Naive thymus-derived CD4-positive, alpha-beta T cell (primary cell): Measurements from ENCODE around the gene UBE2G1. TPM values are rescaled to one million over a fixed set of nuclear protein-coding genes. Genes with fewer than 3 reads are reported as not detected.
"Not testable (repeated sequence)": the region's sequence is repeated elsewhere in the genome, so short reads cannot be mapped to it uniquely, and the experiment has no call there.

Source experiments
- ATAC-seq: fragments of 150-1000 bp; cut with Tn5 transposase; 2 replicates; pipeline ENCODE4 v1.10.0; 2021; ENCODE audit warnings: mild to moderate bottlenecking, moderate library complexity
- CTCF ChIA-PET: fragments of 350-600 bp; sonication (Branson Sonifier 250); formaldehyde crosslinking; loops from one replicate; lab custom pipeline; 2021; ENCODE audit warnings: antibody characterized with exemption; lab: Charles Lee
- POLR2A ChIA-PET: fragments of 350-600 bp; sonication (Branson Sonifier 250); formaldehyde crosslinking; loops from one replicate; lab custom pipeline; 2021; ENCODE audit warnings: antibody characterized with exemption, inconsistent platforms; lab: Charles Lee
- DNase-seq, 9 donors: peaks; one replicate each; pipeline versions ENCODE4 v3.0.0 to v3.0.0-alpha.2; 2020 to 2022; ENCODE audit warnings: mixed read lengths in 1 of 9
- H3K27ac ChIP-seq: one replicate; pipeline ENCODE4 v1.7.0; 2013; ENCODE audit warnings: mild to moderate bottlenecking, low read depth, low read length, moderate library complexity
- H3K27me3 ChIP-seq, 2 donors: one replicate each; pipeline ENCODE4 v1.7.0; 2013; ENCODE audit warnings: low read length in 2 of 2, mild to moderate bottlenecking in 2 of 2, moderate library complexity in 2 of 2; ENCODE audit not compliant: control insufficient read depth in 2 of 2, insufficient read depth in 2 of 2
- H3K36me3 ChIP-seq, 3 experiments: 1 replicate in 2 of 3; 2 replicates in 1 of 3; pipeline ENCODE4 v1.7.0; 2013; ENCODE audit warnings: low read length in 3 of 3, mild to moderate bottlenecking in 3 of 3, moderate library complexity in 1 of 3; ENCODE audit not compliant: insufficient read depth in 3 of 3, control insufficient read depth in 2 of 3
- H3K4me1 ChIP-seq, 2 donors: one replicate each; pipeline ENCODE4 v1.7.0; 2013; ENCODE audit warnings: low read length in 2 of 2, mild to moderate bottlenecking in 2 of 2, moderate library complexity in 1 of 2; ENCODE audit not compliant: control insufficient read depth in 2 of 2, insufficient read depth in 2 of 2
- H3K4me3 ChIP-seq: 2 replicates; pipeline ENCODE4 v1.7.0; 2013; ENCODE audit warnings: mild to moderate bottlenecking, low read length
- H3K9me3 ChIP-seq, 3 experiments: 1 replicate in 2 of 3; 2 replicates in 1 of 3; pipeline ENCODE4 v1.7.0; 2013; ENCODE audit warnings: low read length in 3 of 3; ENCODE audit not compliant: control insufficient read depth in 2 of 3
- H3K27ac Mint-ChIP-seq, 9 donors: one replicate each; pipeline ENCODE4 v1.8.0; 2020 to 2022; ENCODE audit warnings: mixed read lengths in 9 of 9, mild to moderate bottlenecking in 8 of 9, moderate library complexity in 5 of 9, inconsistent platforms in 2 of 9
- H3K27me3 Mint-ChIP-seq, 5 donors: one replicate each; pipeline ENCODE4 v1.8.0; 2021 to 2022; ENCODE audit warnings: mixed read lengths in 5 of 5, mild to moderate bottlenecking in 1 of 5
- H3K36me3 Mint-ChIP-seq, 5 donors: one replicate each; pipeline ENCODE4 v1.8.0; 2020 to 2022; ENCODE audit warnings: mixed read lengths in 5 of 5, mild to moderate bottlenecking in 3 of 5, inconsistent platforms in 1 of 5
- H3K4me1 Mint-ChIP-seq, 7 donors: one replicate each; pipeline ENCODE4 v1.8.0; 2020 to 2022; ENCODE audit warnings: mixed read lengths in 7 of 7, mild to moderate bottlenecking in 3 of 7, inconsistent platforms in 1 of 7
- H3K4me3 Mint-ChIP-seq, 10 donors: one replicate each; pipeline ENCODE4 v1.8.0; 2020 to 2022; ENCODE audit warnings: mild to moderate bottlenecking in 10 of 10, mixed read lengths in 10 of 10, moderate library complexity in 6 of 10, inconsistent platforms in 2 of 10
- H3K9me3 Mint-ChIP-seq, 11 donors: one replicate each; pipeline ENCODE4 v1.8.0; 2020 to 2022; ENCODE audit warnings: mixed read lengths in 11 of 11, mild to moderate bottlenecking in 4 of 11, inconsistent platforms in 1 of 11, moderate library complexity in 1 of 11
- intact Hi-C, 2 donors: fragments of 100-400 bp; cut with micrococcal nuclease; formaldehyde crosslinking; loops; one replicate each; pipeline ENCODE4 v1.15.1; 2023
- polyA plus RNA-seq, 2 donors: library from polyadenylated mRNA; unstranded; fragments of 300-500 nt; fragmentation: Illumina TruSeq; gene quantifications; one replicate each; pipeline ENCODE4 v1.2.3, GENCODE V29; 2021
- total RNA-seq, 6 experiments: library from RNA in 5 of 6; stranded (reverse) in 5 of 6; gene quantifications; 1 replicate in 5 of 6; 2 replicates in 1 of 6; pipeline ENCODE4 v1.2.3 and lab custom pipeline; 2021 to 2026

Gene UBE2G1
- total and polyA plus RNA-seq, 7 experiments from 2014 or later = 50.1 to 68.9 (median 56.6) TPM

DNA sequence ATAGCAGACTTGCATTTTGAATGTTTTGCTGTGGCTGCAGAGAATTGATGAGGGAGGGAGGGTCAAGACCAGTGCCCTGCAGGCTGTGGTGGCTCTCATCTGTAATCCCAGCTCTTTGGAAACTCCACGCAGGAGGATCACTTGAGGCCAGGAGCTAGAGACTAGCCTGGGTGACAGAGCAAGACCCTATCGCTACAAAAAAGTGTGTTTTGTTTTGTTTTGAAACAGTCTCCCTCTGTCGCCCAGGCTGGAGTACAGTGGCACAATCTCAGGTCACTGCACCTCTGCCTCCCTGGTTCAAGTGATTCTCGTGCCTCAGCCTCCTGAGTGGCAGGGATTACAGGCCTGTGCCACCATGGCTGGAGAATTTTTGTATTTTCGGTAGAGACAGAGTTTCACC, 1.9 kb upstream of the UBE2G1 start:
- intact Hi-C loops = loop anchor here (5.0 to 10.0 kb wide), 6 partner anchors 151 to 1856 kb away; partner anchors contain the start of genes CAMKK1 (in 1 of the 2), DERL2 (in 1 of the 2), HASPIN (in 1 of the 2) and METTL16 (in 1 of the 2)
- H3K27me3 ChIP-seq = no peaks in the 10 kb centered on the region
- H3K36me3 ChIP-seq = peaks cover 0 to 8% (median 0%) of the 10 kb centered on the region in 3 experiments
- CTCF ChIA-PET = interaction anchor here (0.7 kb wide), 1 partner anchor 368 kb away, joined by 3 read pairs; no protein-coding TSS in a partner anchor
- Mint-ChIP-seq H3K27ac (peak overlapping the region in 2 of 9 donors; percentile 32 to 58), H3K4me1 (peaks cover 12 to 31% (median 19%) of the 10 kb centered on the region in 7 donors), H3K27me3 (no peaks in the 10 kb centered on the region), H3K9me3 (peaks cover 0 to 1% (median 0%) of the 10 kb centered on the region in 11 donors), H3K36me3 (peaks cover 0 to 2% (median 0%) of the 10 kb centered on the region in 5 donors), H3K4me3 (no peak overlapping the region)
- H3K9me3 ChIP-seq = no peaks in the 10 kb centered on the region
- ATAC-seq = no peak
- DNase-seq = no peak
- no peak overlapping the region for H3K27ac ChIP-seq
- peaks cover 3 to 6% of the 10 kb centered on the region in 2 donors for H3K4me1 ChIP-seq
- H3K4me3 ChIP-seq = no peak overlapping the region
- POLR2A ChIA-PET = no interaction called here

DNA sequence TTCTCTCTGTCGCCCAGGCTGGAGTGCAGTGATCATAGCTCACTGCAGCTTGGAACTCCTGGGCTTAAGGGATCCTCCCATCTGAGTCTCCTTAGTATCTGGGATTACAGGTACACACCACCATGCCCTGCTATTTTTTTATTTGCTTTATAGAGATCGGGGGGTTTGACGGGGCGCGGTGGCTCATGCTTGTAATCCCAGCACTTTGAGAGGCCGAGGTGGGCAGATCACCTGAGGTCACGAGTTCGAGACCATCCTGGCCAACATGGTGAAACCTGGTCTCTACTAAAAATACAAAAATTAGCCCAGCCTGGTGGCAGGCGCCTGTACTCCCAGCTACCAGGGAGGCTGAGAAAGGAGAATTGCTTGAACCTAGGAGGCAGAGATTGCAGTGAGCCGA, 702 bp upstream of the UBE2G1 start:
- H3K27ac Mint-ChIP-seq = peak overlapping the region; percentile 91 to 99 (median 96)
- not testable (repeated sequence) for H3K36me3 ChIP-seq, H3K27me3 ChIP-seq, H3K27me3 Mint-ChIP-seq, H3K9me3 Mint-ChIP-seq, H3K36me3 Mint-ChIP-seq, H3K9me3 ChIP-seq, ATAC-seq
- DNase-seq = peak in 1 of 9 donors; percentile 5
- H3K27ac ChIP-seq = peak overlapping the region; percentile 94
- CTCF ChIA-PET = interaction anchor here (0.9 kb wide), 1 partner anchor 58 kb away, joined by 4 read pairs; no protein-coding TSS in a partner anchor
- H3K4me1 ChIP-seq = peaks cover 9 to 11% of the 10 kb centered on the region in 2 donors
- intact Hi-C loops = loop anchor here (2.0 to 10.0 kb wide), 12 partner anchors 102 to 1855 kb away; partner anchors contain the start of genes CAMKK1 (in 2 of the 2), HASPIN (in 2 of the 2), DERL2 (in 1 of the 2) and METTL16 (in 1 of the 2)
- H3K4me3 Mint-ChIP-seq = peak overlapping the region in 7 of 10 donors; percentile 82 to 94 (median 88)
- POLR2A ChIA-PET = interaction anchor here (0.7 to 2.1 kb wide), 2 partner anchors 8 to 29 kb away, joined by 3 to 5 read pairs; no protein-coding TSS in a partner anchor
- H3K4me1 Mint-ChIP-seq = peaks cover 15 to 36% (median 30%) of the 10 kb centered on the region in 7 donors
- H3K4me3 ChIP-seq = peak overlapping the region; percentile 42

DNA sequence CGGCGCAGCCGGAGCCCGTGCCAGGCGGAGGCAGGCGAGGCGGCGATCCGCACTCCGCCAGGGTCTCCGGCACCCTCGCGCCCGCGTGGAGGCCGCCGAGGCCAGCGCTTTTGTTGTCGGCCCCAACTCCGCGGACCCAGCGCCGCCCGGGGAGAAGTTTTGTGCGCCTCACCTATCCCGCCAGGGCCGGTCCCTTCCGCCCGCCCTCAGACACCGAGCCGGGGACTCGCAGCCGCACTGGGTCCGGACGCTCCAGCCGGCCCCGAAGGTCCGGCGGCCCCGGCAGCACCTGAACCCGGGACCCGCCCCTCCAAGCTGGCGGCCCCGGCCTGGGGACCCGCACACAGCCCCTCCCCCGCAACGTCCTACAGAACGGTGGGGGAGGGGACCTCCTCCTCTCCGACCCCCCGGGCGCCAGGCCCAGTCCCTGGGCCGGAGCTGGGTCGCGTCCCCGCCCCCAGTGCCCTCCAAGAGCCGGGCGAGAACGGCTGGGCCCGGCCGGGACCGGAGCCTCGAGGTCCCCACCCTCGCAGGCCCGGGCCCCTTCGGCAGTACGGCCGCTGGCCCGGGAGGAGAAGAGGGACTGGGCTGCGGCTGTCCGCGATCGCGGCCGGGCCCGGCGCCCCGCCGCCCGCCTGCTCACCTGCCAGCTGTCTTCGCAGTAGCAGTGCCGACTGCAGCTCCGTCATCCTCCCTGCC, 698 bp downstream of the UBE2G1 start:
- Mint-ChIP-seq H3K4me3 (peak overlapping the region in 8 of 10 donors; percentile 36 to 95 (median 88)), H3K27me3 (no peaks in the 10 kb centered on the region), H3K4me1 (peaks cover 16 to 38% (median 35%) of the 10 kb centered on the region in 7 donors), H3K36me3 (no peaks in the 10 kb centered on the region), H3K27ac (peak overlapping the region in 3 of 9 donors; percentile 91 to 96 (median 93)), H3K9me3 (peaks cover 0 to 1% (median 0%) of the 10 kb centered on the region in 11 donors)
- peak in 3 of 9 donors; percentile 23 to 60 (median 38) for DNase-seq
- H3K4me1 ChIP-seq = peaks cover 11% of the 10 kb centered on the region in 2 donors
- POLR2A ChIA-PET = interaction anchor here (0.9 to 2.1 kb wide), 9 partner anchors 10 to 601 kb away, joined by 3 to 15 read pairs (median 4); partner anchors contain the start of genes ANKFY1, CYB5D2, SPAG7 and ZZEF1
- CTCF ChIA-PET = no interaction called here
- H3K9me3 ChIP-seq = no peaks in the 10 kb centered on the region
- peak overlapping the region; percentile 58 for H3K4me3 ChIP-seq
- no peaks in the 10 kb centered on the region for H3K27me3 ChIP-seq
- peaks cover 0 to 8% (median 0%) of the 10 kb centered on the region in 3 experiments for H3K36me3 ChIP-seq
- H3K27ac ChIP-seq = peak overlapping the region; percentile 94
- intact Hi-C loops = loop anchor here (1.0 to 10.0 kb wide), 20 partner anchors 10 to 1853 kb away; partner anchors contain the start of genes CAMKK1 (in 2 of the 2), CYB5D2 (in 2 of the 2), HASPIN (in 2 of the 2) and MYBBP1A (in 2 of the 2)
- no peak for ATAC-seq

DNA sequence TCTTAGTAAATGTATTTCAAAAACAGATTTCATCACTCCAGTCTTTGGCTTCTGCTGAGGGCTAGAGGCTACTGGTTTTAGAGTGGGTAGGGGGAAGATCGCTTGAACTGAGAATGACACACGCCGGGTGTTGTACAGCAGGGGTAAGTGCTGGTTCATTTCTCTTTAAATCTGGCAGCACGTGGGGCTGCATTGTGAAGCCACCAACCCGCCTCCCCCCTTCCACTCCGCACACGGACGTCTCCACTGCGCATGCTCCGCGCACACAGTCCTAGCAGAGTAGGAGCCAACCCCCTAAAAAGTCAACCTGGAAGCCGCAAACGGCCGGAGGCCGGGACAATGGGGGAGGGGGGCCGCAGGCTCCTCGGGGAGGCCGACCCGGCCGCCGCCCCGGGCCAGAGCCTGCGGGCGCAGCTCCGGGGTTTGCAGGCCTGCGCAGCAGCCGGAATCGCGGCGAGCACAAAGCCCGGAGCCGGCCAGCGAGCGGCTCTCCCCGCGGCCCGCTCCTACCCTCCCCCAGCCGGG, 1.3 kb downstream of the UBE2G1 start:
- POLR2A ChIA-PET = interaction anchor here (1.2 to 2.1 kb wide), 5 partner anchors 10 to 338 kb away, joined by 3 to 15 read pairs (median 5); partner anchors contain the start of genes CYB5D2 and ZZEF1
- Mint-ChIP-seq H3K27ac (peak overlapping the region; percentile 92 to 98 (median 94)), H3K27me3 (no peaks in the 10 kb centered on the region), H3K9me3 (peaks cover 0 to 1% (median 0%) of the 10 kb centered on the region in 11 donors), H3K36me3 (peaks cover 0 to 2% (median 0%) of the 10 kb centered on the region in 5 donors), H3K4me3 (peak overlapping the region; percentile 92 to 99 (median 96)), H3K4me1 (peaks cover 22 to 42% (median 36%) of the 10 kb centered on the region in 7 donors)
- Histone ChIP-seq H3K36me3 (peaks cover 0 to 8% (median 0%) of the 10 kb centered on the region in 3 experiments), H3K4me3 (peak overlapping the region; percentile 58), H3K27ac (peak overlapping the region; percentile 94), H3K4me1 (peaks cover 11% of the 10 kb centered on the region in 2 donors), H3K9me3 (no peaks in the 10 kb centered on the region), H3K27me3 (no peaks in the 10 kb centered on the region)
- CTCF ChIA-PET = no interaction called here
- peak; percentile 65 for ATAC-seq
- intact Hi-C loops = loop anchor here (1.0 to 10.0 kb wide), 8 partner anchors 48 to 1853 kb away; partner anchors contain the start of genes CAMKK1 (in 1 of the 2), DERL2 (in 1 of the 2), HASPIN (in 1 of the 2) and METTL16 (in 1 of the 2)
- DNase-seq = peak; percentile 73 to 89 (median 85)

DNA sequence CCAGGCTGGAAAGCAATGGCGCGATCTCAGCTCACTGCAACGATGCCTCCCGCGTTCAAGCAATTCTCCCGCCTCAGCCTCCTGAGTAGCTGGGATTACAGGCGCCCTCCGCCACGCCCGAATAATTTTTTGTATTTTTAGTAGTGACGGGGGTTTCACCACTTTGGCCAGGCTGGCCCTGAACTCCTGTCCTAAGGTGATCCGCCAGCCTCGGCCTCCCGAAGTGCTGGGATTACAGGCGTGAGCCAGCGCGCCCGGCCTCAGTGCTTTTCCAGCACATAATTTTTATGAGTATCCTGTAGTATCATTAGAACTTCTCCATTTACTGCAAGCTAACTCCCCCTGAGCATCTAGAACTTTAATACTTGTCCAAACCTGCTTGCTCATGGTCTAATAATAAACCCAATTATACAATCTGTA, 1.8 kb downstream of the UBE2G1 start:
- H3K36me3 ChIP-seq = peaks cover 0 to 8% (median 0%) of the 10 kb centered on the region in 3 experiments
- H3K27ac ChIP-seq = peak overlapping the region; percentile 94
- ChIA-PET POLR2A (interaction anchor here (1.3 to 2.0 kb wide), 4 partner anchors 11 to 338 kb away, joined by 3 to 15 read pairs (median 5); partner anchors contain the start of genes CYB5D2 and ZZEF1), CTCF (interaction anchor here (0.7 kb wide), 1 partner anchor 10 kb away, joined by 3 read pairs; no protein-coding TSS in a partner anchor)
- H3K4me3 Mint-ChIP-seq = peak overlapping the region; percentile 92 to 99 (median 96)
- H3K4me1 ChIP-seq = peaks cover 11% of the 10 kb centered on the region in 2 donors
- ATAC-seq (no peak), DNase-seq (no peak)
- H3K36me3 Mint-ChIP-seq = peaks cover 0 to 2% (median 0%) of the 10 kb centered on the region in 5 donors
- peaks cover 0 to 1% (median 0%) of the 10 kb centered on the region in 11 donors for H3K9me3 Mint-ChIP-seq
- peak overlapping the region; percentile 92 to 98 (median 94) for H3K27ac Mint-ChIP-seq
- no peaks in the 10 kb centered on the region for H3K27me3 Mint-ChIP-seq
- no peaks in the 10 kb centered on the region for H3K9me3 ChIP-seq
- intact Hi-C loops = loop anchor here (1.0 to 10.0 kb wide), 8 partner anchors 49 to 1852 kb away; partner anchors contain the start of genes CAMKK1 (in 1 of the 2), DERL2 (in 1 of the 2), HASPIN (in 1 of the 2) and METTL16 (in 1 of the 2)
- no peaks in the 10 kb centered on the region for H3K27me3 ChIP-seq
- H3K4me1 Mint-ChIP-seq = peaks cover 27 to 48% (median 42%) of the 10 kb centered on the region in 7 donors
- H3K4me3 ChIP-seq = peak overlapping the region; percentile 58
